Caco-2 (cell line): ENCODE measurements around the gene TTC17. TPM values are rescaled to one million over a fixed set of nuclear protein-coding genes. Genes with fewer than 3 reads are reported as not detected.

Experiments used
- BruUV-seq: library from RNA; stranded (reverse); fragments of 400-500 nt; replicated peaks from 2 replicates; lab custom pipeline; 2021; lab: Mats Ljungman, UMichigan
- CTCF ChIA-PET: fragments of 300-600 bp; sonication (Branson Sonifier 250); formaldehyde crosslinking; loops from one replicate; lab custom pipeline; 2022; ENCODE audit warnings: antibody characterized with exemption; lab: Charles Lee
- POLR2A ChIA-PET: fragments of 300-600 bp; sonication (Branson Sonifier 250); formaldehyde crosslinking; loops from one replicate; lab custom pipeline; 2022; ENCODE audit warnings: antibody characterized with exemption; lab: Charles Lee
- DNase-seq, 2 experiments: peaks; one replicate each; pipeline versions ENCODE4 v3.0.0 to v3.0.0-alpha.2; 2020 to 2022
- H3K27me3 ChIP-seq: replicated peaks from 2 replicates; pipeline ENCODE4 v1.6.0; 2011; ENCODE audit warnings: low read length; ENCODE audit not compliant: control insufficient read depth, insufficient read depth
- H3K36me3 ChIP-seq: 2 replicates; pipeline ENCODE4 v1.5.1; 2011; ENCODE audit warnings: low read length; ENCODE audit not compliant: control insufficient read depth, insufficient read depth
- H3K4me1 ChIP-seq: fragments of 250-450 bp; sonication (Bioruptor Pico); 2 replicates; pipeline ENCODE4 v1.5.1; 2020; ENCODE audit warnings: mild to moderate bottlenecking
- H3K4me3 ChIP-seq: 2 replicates; pipeline ENCODE4 v1.5.1; 2011; ENCODE audit warnings: low read depth, mild to moderate bottlenecking, control low read depth, low read length
- H3K9me3 ChIP-seq: fragments of 250-450 bp; sonication (Bioruptor Pico); 2 replicates; pipeline ENCODE4 v1.5.1; 2020; ENCODE audit warnings: mild to moderate bottlenecking, moderate library complexity
- H3K27ac Mint-ChIP-seq: one replicate; pipeline ENCODE4 v1.8.0; 2022; ENCODE audit warnings: mixed read lengths; ENCODE audit not compliant: unreplicated experiment
- H3K27me3 Mint-ChIP-seq: one replicate; pipeline ENCODE4 v1.8.0; 2022; ENCODE audit warnings: mixed read lengths; ENCODE audit not compliant: insufficient read depth, unreplicated experiment
- H3K36me3 Mint-ChIP-seq: one replicate; pipeline ENCODE4 v1.8.0; 2022; ENCODE audit warnings: mild to moderate bottlenecking, mixed read lengths; ENCODE audit not compliant: insufficient read depth, unreplicated experiment
- H3K4me1 Mint-ChIP-seq: one replicate; pipeline ENCODE4 v1.8.0; 2022; ENCODE audit warnings: low read depth, mixed read lengths; ENCODE audit not compliant: unreplicated experiment
- H3K4me3 Mint-ChIP-seq: one replicate; pipeline ENCODE4 v1.8.0; 2022; ENCODE audit warnings: mild to moderate bottlenecking, moderate library complexity, mixed read lengths; ENCODE audit not compliant: unreplicated experiment
- H3K9me3 Mint-ChIP-seq: one replicate; pipeline ENCODE4 v1.8.0; 2022; ENCODE audit warnings: mixed read lengths; ENCODE audit not compliant: unreplicated experiment
- intact Hi-C: fragments of 100-400 bp; cut with micrococcal nuclease; formaldehyde crosslinking; loops from one replicate; pipeline ENCODE4 v1.10.0; 2022; ENCODE audit not compliant: unreplicated experiment
- total RNA-seq: library from RNA; stranded (reverse); gene quantifications from 2 replicates; pipeline ENCODE4 v1.2.3, GENCODE V29; 2022
- TF ChIP-seq, protein P1 (sequence below), 2 experiments: fragments of 200-600 bp in 1 of 2; IDR thresholded peaks; 1 replicate in 1 of 2; 2 replicates in 1 of 2; pipeline versions ENCODE4 v1.5.1 to v1.8.0; 2011 to 2022; ENCODE audit warnings: antibody characterized with exemption in 1 of 2, control low read depth in 1 of 2, inconsistent platforms in 1 of 2, low read depth in 1 of 2, low read length in 1 of 2, mild to moderate bottlenecking in 1 of 2, moderate library complexity in 1 of 2; ENCODE audit not compliant: insufficient read depth in 1 of 2, severe bottlenecking in 1 of 2, unreplicated experiment in 1 of 2

Gene TTC17
- total RNA-seq, 1 experiment from 2014 or later, result 73.1 TPM

GRCh38 chr11:43493431-43493830 is 134.7 kb downstream of the TTC17 start:
- intact Hi-C loops, result no loop called here
- Histone ChIP-seq H3K27me3 (no peaks in the 10 kb centered on the region), H3K4me3 (no peak overlapping the region), H3K36me3 (peaks cover 8% of the 10 kb centered on the region), H3K4me1 (no peaks in the 10 kb centered on the region), H3K9me3 (no peaks in the 10 kb centered on the region)
- Mint-ChIP-seq H3K9me3 (no peaks in the 10 kb centered on the region), H3K4me1 (no peaks in the 10 kb centered on the region), H3K27ac (no peak overlapping the region), H3K4me3 (no peak overlapping the region), H3K36me3 (peaks cover 16% of the 10 kb centered on the region), H3K27me3 (no peaks in the 10 kb centered on the region)
- CTCF ChIA-PET, result no interaction called here
- POLR2A ChIA-PET, result no interaction called here
- BruUV-seq, result no TSS peak
- TF ChIP-seq, protein P1, sequence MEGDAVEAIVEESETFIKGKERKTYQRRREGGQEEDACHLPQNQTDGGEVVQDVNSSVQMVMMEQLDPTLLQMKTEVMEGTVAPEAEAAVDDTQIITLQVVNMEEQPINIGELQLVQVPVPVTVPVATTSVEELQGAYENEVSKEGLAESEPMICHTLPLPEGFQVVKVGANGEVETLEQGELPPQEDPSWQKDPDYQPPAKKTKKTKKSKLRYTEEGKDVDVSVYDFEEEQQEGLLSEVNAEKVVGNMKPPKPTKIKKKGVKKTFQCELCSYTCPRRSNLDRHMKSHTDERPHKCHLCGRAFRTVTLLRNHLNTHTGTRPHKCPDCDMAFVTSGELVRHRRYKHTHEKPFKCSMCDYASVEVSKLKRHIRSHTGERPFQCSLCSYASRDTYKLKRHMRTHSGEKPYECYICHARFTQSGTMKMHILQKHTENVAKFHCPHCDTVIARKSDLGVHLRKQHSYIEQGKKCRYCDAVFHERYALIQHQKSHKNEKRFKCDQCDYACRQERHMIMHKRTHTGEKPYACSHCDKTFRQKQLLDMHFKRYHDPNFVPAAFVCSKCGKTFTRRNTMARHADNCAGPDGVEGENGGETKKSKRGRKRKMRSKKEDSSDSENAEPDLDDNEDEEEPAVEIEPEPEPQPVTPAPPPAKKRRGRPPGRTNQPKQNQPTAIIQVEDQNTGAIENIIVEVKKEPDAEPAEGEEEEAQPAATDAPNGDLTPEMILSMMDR (IDR thresholded peaks at IDR 0.05; ENCODE audit: insufficient read depth in 1 of 2, low read depth in 1 of 2, low read length in 1 of 2, severe bottlenecking in 1 of 2, unreplicated experiment in 1 of 2), result no peak
- no peak for DNase-seq

DNA sequence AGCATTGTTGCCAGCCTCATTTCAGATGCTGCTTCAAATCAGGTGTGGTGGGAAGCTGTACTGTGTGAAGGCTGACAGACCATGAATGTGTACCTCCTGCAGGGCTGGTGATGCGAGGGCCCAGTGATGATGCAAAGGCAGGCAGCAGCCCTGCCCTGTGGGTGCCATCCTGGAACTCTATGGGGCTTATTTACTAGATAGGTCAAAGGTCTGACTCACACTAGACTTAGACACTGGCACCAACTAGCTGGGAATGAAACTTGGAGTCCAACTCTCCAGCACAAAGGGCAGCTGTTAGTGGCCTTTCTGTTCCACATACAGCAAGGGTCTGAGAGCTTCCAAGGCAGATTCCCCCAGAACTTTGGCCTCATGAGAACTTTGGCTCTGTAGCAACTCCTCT is 138.4 kb downstream of the TTC17 start:
- Histone ChIP-seq H3K36me3 (peaks cover 1% of the 10 kb centered on the region; the same call in 1 of the 2 replicates), H3K4me1 (no peaks in the 10 kb centered on the region), H3K27me3 (no peaks in the 10 kb centered on the region), H3K9me3 (no peaks in the 10 kb centered on the region), H3K4me3 (no peak overlapping the region)
- no peak overlapping the region for H3K27ac Mint-ChIP-seq
- H3K9me3 Mint-ChIP-seq, result no peaks in the 10 kb centered on the region
- H3K4me3 Mint-ChIP-seq, result no peak overlapping the region
- no peak for DNase-seq
- BruUV-seq, result no TSS peak
- peaks cover 11% of the 10 kb centered on the region for H3K27me3 Mint-ChIP-seq
- no peaks in the 10 kb centered on the region for H3K4me1 Mint-ChIP-seq
- H3K36me3 Mint-ChIP-seq, result peaks cover 8% of the 10 kb centered on the region
- ChIA-PET CTCF (no interaction called here), POLR2A (interaction anchor here (0.5 kb wide), 1 partner anchor 53 kb away, joined by 3 read pairs; no protein-coding TSS in a partner anchor)
- TF ChIP-seq, protein P1 (IDR thresholded peaks at IDR 0.05; ENCODE audit: insufficient read depth in 1 of 2, low read depth in 1 of 2, low read length in 1 of 2, severe bottlenecking in 1 of 2, unreplicated experiment in 1 of 2), result no peak
- intact Hi-C loops, result no loop called here

- no TSS peak for BruUV-seq
- intact Hi-C loops, result no loop called here
- CTCF ChIA-PET, result interaction anchor here (0.9 to 1.3 kb wide), 2 partner anchors 69 to 353 kb away, joined by 3 to 5 read pairs; no protein-coding TSS in a partner anchor
- TF ChIP-seq, protein P1 (IDR thresholded peaks at IDR 0.05; ENCODE audit: insufficient read depth in 1 of 2, low read depth in 1 of 2, low read length in 1 of 2, severe bottlenecking in 1 of 2, unreplicated experiment in 1 of 2), result no peak
- H3K9me3 ChIP-seq, result no peaks in the 10 kb centered on the region
- H3K27me3 Mint-ChIP-seq, result peaks cover 11% of the 10 kb centered on the region
- no peak for DNase-seq
- H3K4me1 ChIP-seq, result no peaks in the 10 kb centered on the region
- H3K36me3 Mint-ChIP-seq, result no peaks in the 10 kb centered on the region
- POLR2A ChIA-PET, result interaction anchor here (0.6 kb wide), 1 partner anchor 25 kb away, joined by 5 read pairs; no protein-coding TSS in a partner anchor
- peaks cover 1% of the 10 kb centered on the region; the same call in 1 of the 2 replicates for H3K36me3 ChIP-seq
- no peaks in the 10 kb centered on the region for H3K4me1 Mint-ChIP-seq
- no peak overlapping the region for H3K4me3 Mint-ChIP-seq
- no peaks in the 10 kb centered on the region for H3K9me3 Mint-ChIP-seq
- no peak overlapping the region for H3K4me3 ChIP-seq
- no peak overlapping the region for H3K27ac Mint-ChIP-seq
- H3K27me3 ChIP-seq, result no peaks in the 10 kb centered on the region
These were observed 139.8 kb downstream of the TTC17 start for GRCh38 chr11:43498561-43498960.
